ENCODE data around the gene RFXAP.
"Not testable (repeated sequence)": the region's sequence is repeated elsewhere in the genome, so short reads cannot be mapped to it uniquely, and the experiment has no call there.

Gene RFXAP

DNA sequence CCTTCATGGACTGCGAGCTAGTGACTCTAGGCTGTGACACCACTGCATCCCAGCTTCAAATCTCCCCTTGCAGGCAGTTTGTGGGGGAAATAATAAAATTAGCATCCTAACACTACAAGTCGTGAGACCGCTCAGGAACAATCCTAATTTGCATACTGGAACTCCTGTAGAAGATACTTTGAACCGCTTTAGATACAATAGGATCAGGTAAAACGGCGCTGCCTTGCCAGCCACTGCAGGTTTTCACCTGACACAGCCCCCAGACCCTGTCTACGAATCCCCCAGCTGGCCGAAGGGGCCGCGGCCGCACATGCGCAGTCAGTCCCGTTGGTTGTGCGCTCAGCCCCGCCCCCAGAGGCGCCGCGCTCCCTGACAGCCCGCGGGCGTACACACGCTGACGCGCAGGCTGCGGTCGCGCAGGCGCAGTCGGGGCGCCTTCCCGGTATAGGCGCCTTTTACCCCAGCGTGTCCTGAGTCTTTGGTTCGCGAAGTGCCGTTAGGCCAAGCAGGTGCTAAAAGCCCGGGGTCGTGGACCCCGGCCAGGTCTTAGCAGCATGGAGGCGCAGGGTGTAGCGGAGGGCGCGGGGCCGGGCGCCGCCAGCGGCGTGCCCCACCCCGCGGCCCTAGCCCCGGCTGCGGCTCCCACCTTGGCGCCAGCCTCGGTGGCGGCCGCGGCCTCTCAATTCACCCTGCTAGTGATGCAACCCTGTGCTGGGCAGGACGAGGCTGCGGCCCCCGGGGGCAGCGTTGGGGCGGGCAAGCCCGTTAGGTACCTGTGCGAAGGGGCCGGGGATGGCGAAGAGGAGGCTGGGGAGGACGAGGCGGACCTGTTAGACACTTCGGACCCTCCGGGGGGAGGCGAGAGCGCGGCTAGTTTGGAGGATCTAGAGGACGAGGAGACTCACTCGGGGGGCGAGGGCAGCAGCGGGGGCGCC, at the start of gene RFXAP:
Gene RFXAP (plus strand): TSS at position 419 of the 935 bp plus-strand sequence. CDS start 136 bp downstream, at position 555.
- H3K9ac ChIP-seq (ENCODE audit: low read length in 5 of 5): peak within 1 kb of the TSS; percentile 64 to 91 (median 83)
- H3K36me3 ChIP-seq (ENCODE audit: control insufficient read depth in 5 of 5, insufficient read depth in 5 of 5, low read length in 5 of 5): peaks cover 0 to 6% (median 0%) of the 10 kb centered on the region in 5 donors
- H3K4me1 ChIP-seq (ENCODE audit: control insufficient read depth in 5 of 5, insufficient read depth in 5 of 5, low read length in 5 of 5): peaks cover 10 to 33% (median 27%) of the 10 kb centered on the region in 5 donors
- H3K4me3 ChIP-seq (ENCODE audit: low read depth in 1 of 5, low read length in 5 of 5): peak within 1 kb of the TSS; percentile 76 to 96 (median 81)
- no peaks in the 10 kb centered on the region for H3K9me3 ChIP-seq (ENCODE audit: control insufficient read depth in 5 of 5, low read length in 5 of 5)
- H3K27me3 ChIP-seq (ENCODE audit: control insufficient read depth in 5 of 5, insufficient read depth in 4 of 5, low read length in 5 of 5): no peaks in the 10 kb centered on the region
- H3K27ac ChIP-seq (ENCODE audit: low read depth, low read length): peak within 1 kb of the TSS; percentile 55

- no peaks in the 10 kb centered on the region for H3K27me3 ChIP-seq (ENCODE audit: control insufficient read depth in 5 of 5, insufficient read depth in 4 of 5, low read length in 5 of 5)
- H3K27ac ChIP-seq (ENCODE audit: low read depth, low read length): no peak overlapping the region
- no peak overlapping the region for H3K4me3 ChIP-seq (ENCODE audit: low read depth in 1 of 5, low read length in 5 of 5)
- peaks cover 0 to 15% (median 8%) of the 10 kb centered on the region in 5 donors for H3K9me3 ChIP-seq (ENCODE audit: control insufficient read depth in 5 of 5, low read length in 5 of 5)
- no peaks in the 10 kb centered on the region for H3K36me3 ChIP-seq (ENCODE audit: control insufficient read depth in 5 of 5, insufficient read depth in 5 of 5, low read length in 5 of 5)
- H3K4me1 ChIP-seq (ENCODE audit: control insufficient read depth in 5 of 5, insufficient read depth in 5 of 5, low read length in 5 of 5): no peaks in the 10 kb centered on the region
- no peak overlapping the region for H3K9ac ChIP-seq (ENCODE audit: low read length in 5 of 5)
Measured at GRCh38 chr13:36769545-36769944, 49.5 kb upstream of the RFXAP start.

- Histone ChIP-seq H3K4me1 (ENCODE audit: control insufficient read depth in 5 of 5, insufficient read depth in 5 of 5, low read length in 5 of 5) (no peaks in the 10 kb centered on the region), H3K4me3 (ENCODE audit: low read depth in 1 of 5, low read length in 5 of 5) (no peak overlapping the region), H3K27me3 (ENCODE audit: control insufficient read depth in 5 of 5, insufficient read depth in 4 of 5, low read length in 5 of 5) (no peaks in the 10 kb centered on the region), H3K9ac (ENCODE audit: low read length in 5 of 5) (no peak overlapping the region), H3K9me3 (ENCODE audit: control insufficient read depth in 5 of 5, low read length in 5 of 5) (peaks cover 0 to 15% (median 8%) of the 10 kb centered on the region in 5 donors), H3K36me3 (ENCODE audit: control insufficient read depth in 5 of 5, insufficient read depth in 5 of 5, low read length in 5 of 5) (no peaks in the 10 kb centered on the region), H3K27ac (ENCODE audit: low read depth, low read length) (no peak overlapping the region)
Measured at GRCh38 chr13:36770741-36771140, 48.3 kb upstream of the RFXAP start.

DNA sequence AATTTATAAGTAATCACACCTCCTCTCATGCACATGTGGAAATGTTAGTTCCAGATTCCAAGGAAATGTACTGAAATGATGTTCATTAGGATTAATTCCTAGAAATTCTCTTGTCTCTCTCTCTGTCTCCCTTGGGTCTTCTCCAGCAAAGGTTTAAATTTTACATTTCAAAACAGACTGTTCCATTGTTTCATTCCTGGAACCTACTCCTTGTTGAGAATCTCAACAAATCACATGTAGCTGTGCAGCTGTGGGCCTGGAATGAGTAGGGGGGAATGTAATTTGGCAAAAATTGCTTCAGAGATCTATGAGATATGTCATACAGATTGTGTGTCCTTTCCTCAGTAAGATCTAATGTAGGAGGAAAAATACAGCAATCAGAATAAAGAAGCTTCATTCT, 46.2 kb upstream of the RFXAP start:
- H3K4me1 ChIP-seq (ENCODE audit: control insufficient read depth in 5 of 5, insufficient read depth in 5 of 5, low read length in 5 of 5): no peaks in the 10 kb centered on the region
- no peak overlapping the region for H3K27ac ChIP-seq (ENCODE audit: low read depth, low read length)
- H3K9ac ChIP-seq (ENCODE audit: low read length in 5 of 5): no peak overlapping the region
- H3K9me3 ChIP-seq (ENCODE audit: control insufficient read depth in 5 of 5, low read length in 5 of 5): no peaks in the 10 kb centered on the region
- no peaks in the 10 kb centered on the region for H3K36me3 ChIP-seq (ENCODE audit: control insufficient read depth in 5 of 5, insufficient read depth in 5 of 5, low read length in 5 of 5)
- no peaks in the 10 kb centered on the region for H3K27me3 ChIP-seq (ENCODE audit: control insufficient read depth in 5 of 5, insufficient read depth in 4 of 5, low read length in 5 of 5)
- no peak overlapping the region for H3K4me3 ChIP-seq (ENCODE audit: low read depth in 1 of 5, low read length in 5 of 5)

DNA sequence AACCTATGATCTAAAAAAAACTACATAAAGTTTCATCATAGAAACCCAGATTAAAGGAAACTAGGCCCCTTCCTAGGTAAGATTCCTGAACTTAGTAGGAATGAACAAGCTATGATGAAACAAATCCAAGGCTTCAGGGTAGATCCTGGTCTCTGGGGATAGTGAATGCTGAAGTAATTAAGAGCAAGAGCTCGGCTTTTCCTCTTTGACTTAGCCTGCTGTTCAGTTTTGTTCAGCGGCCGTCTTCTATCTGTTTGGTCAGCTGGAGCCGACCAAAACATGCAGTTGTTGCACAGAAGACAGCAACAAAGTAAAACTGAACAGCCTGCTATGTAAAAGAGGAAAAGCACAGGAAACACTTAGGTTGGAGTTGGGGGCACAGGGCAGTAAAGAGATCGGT, 44.1 kb upstream of the RFXAP start:
- Histone ChIP-seq H3K27ac (ENCODE audit: low read depth, low read length) (no peak overlapping the region), H3K9ac (ENCODE audit: low read length in 5 of 5) (no peak overlapping the region), H3K9me3 (ENCODE audit: control insufficient read depth in 5 of 5, low read length in 5 of 5) (no peaks in the 10 kb centered on the region), H3K36me3 (ENCODE audit: control insufficient read depth in 5 of 5, insufficient read depth in 5 of 5, low read length in 5 of 5) (no peaks in the 10 kb centered on the region), H3K4me3 (ENCODE audit: low read depth in 1 of 5, low read length in 5 of 5) (no peak overlapping the region), H3K27me3 (ENCODE audit: control insufficient read depth in 5 of 5, insufficient read depth in 4 of 5, low read length in 5 of 5) (peaks cover 0 to 4% (median 0%) of the 10 kb centered on the region in 5 donors), H3K4me1 (ENCODE audit: control insufficient read depth in 5 of 5, insufficient read depth in 5 of 5, low read length in 5 of 5) (no peaks in the 10 kb centered on the region)

DNA sequence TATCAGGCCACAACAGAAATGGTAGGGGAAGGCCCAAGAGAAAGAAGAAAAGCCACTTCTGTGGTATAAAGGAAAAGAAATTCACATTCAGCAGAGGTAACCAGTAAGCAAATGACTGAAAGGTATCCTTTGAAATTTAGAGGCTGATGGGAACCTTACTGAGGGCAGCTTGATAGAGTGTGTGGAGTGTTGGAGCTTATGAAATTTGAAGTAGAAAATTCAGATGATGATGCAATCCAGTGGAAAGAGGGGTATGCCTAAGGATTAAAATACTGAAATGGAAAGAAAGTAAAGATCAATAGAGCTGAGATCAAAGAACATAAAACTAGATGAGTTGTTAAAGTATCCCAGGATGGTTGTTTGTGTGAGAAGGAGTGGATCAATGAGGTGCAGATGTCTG, 42.8 kb upstream of the RFXAP start:
- Histone ChIP-seq H3K9me3 (ENCODE audit: control insufficient read depth in 5 of 5, low read length in 5 of 5) (no peaks in the 10 kb centered on the region), H3K9ac (ENCODE audit: low read length in 5 of 5) (no peak overlapping the region), H3K27ac (ENCODE audit: low read depth, low read length) (no peak overlapping the region), H3K4me3 (ENCODE audit: low read depth in 1 of 5, low read length in 5 of 5) (no peak overlapping the region), H3K4me1 (ENCODE audit: control insufficient read depth in 5 of 5, insufficient read depth in 5 of 5, low read length in 5 of 5) (no peaks in the 10 kb centered on the region), H3K27me3 (ENCODE audit: control insufficient read depth in 5 of 5, insufficient read depth in 4 of 5, low read length in 5 of 5) (peaks cover 0 to 4% (median 0%) of the 10 kb centered on the region in 5 donors), H3K36me3 (ENCODE audit: control insufficient read depth in 5 of 5, insufficient read depth in 5 of 5, low read length in 5 of 5) (no peaks in the 10 kb centered on the region)

DNA sequence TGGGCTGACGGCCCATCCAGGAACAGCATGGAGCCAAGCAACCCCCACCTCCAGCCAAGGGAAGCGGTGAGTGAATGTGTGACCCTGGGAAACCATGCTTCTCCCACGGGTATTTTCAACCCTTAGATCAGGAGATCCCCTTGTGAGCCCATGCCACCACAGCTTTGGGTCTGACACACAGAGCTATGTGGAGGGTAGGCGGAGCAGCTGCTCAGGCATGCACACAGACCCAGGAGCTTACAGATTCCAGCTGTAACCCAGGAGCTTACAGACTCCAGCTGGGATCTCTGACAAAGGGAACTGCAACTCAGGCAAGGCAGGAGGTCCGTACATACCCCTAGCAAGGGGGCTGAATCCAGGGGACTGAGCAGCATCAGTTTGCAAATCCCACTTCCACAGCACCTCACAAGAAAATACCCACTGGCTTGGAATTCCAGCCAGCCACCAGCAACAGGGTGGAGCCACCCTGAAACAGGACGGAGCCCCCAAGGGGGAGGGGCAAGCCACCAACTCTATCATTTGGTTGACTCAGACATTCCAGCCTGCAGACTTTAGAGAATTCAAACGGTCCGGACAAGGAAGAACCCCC, 40.8 kb upstream of the RFXAP start:
- Histone ChIP-seq H3K4me3 (ENCODE audit: low read depth in 1 of 5, low read length in 5 of 5) (no peak overlapping the region), H3K4me1 (ENCODE audit: control insufficient read depth in 5 of 5, insufficient read depth in 5 of 5, low read length in 5 of 5) (no peaks in the 10 kb centered on the region), H3K9ac (ENCODE audit: low read length in 5 of 5) (no peak overlapping the region), H3K36me3 (ENCODE audit: control insufficient read depth in 5 of 5, insufficient read depth in 5 of 5, low read length in 5 of 5) (no peaks in the 10 kb centered on the region), H3K9me3 (ENCODE audit: control insufficient read depth in 5 of 5, low read length in 5 of 5) (no peaks in the 10 kb centered on the region), H3K27ac (ENCODE audit: low read depth, low read length) (no peak overlapping the region), H3K27me3 (ENCODE audit: control insufficient read depth in 5 of 5, insufficient read depth in 4 of 5, low read length in 5 of 5) (peaks cover 0 to 4% (median 0%) of the 10 kb centered on the region in 5 donors)

DNA sequence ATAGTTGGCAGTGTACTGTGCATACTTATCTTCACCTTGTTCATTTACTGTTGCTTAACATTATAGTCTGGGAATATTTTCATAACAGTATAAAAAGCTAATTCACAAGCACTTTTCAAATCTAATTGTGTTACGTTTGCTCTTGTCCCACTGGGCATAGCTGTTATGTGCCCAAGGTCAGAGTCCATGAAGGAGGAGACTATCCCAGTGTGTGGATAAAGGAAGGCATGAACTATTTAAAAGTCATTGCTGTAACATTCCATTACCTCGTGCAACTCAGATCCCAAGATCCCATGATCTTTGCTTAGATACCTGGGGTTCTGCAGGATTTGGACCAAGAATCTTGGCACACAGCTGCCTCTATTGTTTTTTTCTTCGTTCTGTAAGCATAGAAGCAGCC, 35.1 kb upstream of the RFXAP start:
- no peaks in the 10 kb centered on the region for H3K36me3 ChIP-seq (ENCODE audit: control insufficient read depth in 5 of 5, insufficient read depth in 5 of 5, low read length in 5 of 5)
- peaks cover 0 to 6% (median 0%) of the 10 kb centered on the region in 5 donors for H3K27me3 ChIP-seq (ENCODE audit: control insufficient read depth in 5 of 5, insufficient read depth in 4 of 5, low read length in 5 of 5)
- no peaks in the 10 kb centered on the region for H3K4me1 ChIP-seq (ENCODE audit: control insufficient read depth in 5 of 5, insufficient read depth in 5 of 5, low read length in 5 of 5)
- H3K9ac ChIP-seq (ENCODE audit: low read length in 5 of 5): no peak overlapping the region
- H3K9me3 ChIP-seq (ENCODE audit: control insufficient read depth in 5 of 5, low read length in 5 of 5): no peaks in the 10 kb centered on the region
- no peak overlapping the region for H3K27ac ChIP-seq (ENCODE audit: low read depth, low read length)
- no peak overlapping the region for H3K4me3 ChIP-seq (ENCODE audit: low read depth in 1 of 5, low read length in 5 of 5)

DNA sequence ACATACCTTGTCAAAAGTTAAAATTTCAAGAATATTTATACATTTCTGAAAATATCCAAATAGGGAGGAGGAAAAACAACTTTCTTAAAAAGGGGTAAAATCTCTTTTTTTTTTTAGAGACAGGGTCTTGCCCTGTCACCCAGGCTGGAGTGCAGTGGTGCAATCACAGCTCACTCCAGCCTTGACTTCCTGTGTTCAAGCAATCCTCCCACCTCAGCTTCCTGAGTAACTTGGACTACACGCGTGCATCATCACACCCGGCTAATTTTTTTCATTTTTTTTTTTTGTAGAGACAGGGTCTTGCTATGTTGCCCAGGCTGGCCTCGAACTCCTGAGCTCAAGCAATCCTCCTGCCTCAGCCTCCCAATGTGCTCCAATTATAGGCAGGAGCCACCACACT, 32.8 kb upstream of the RFXAP start:
- not testable (repeated sequence) for H3K9me3 ChIP-seq (ENCODE audit: control insufficient read depth in 5 of 5, low read length in 5 of 5); H3K4me3 ChIP-seq (ENCODE audit: low read depth in 1 of 5, low read length in 5 of 5); H3K4me1 ChIP-seq (ENCODE audit: control insufficient read depth in 5 of 5, insufficient read depth in 5 of 5, low read length in 5 of 5); H3K9ac ChIP-seq (ENCODE audit: low read length in 5 of 5); H3K27me3 ChIP-seq (ENCODE audit: control insufficient read depth in 5 of 5, insufficient read depth in 4 of 5, low read length in 5 of 5); H3K27ac ChIP-seq (ENCODE audit: low read depth, low read length); H3K36me3 ChIP-seq (ENCODE audit: control insufficient read depth in 5 of 5, insufficient read depth in 5 of 5, low read length in 5 of 5)

- Histone ChIP-seq H3K4me3 (ENCODE audit: low read depth in 1 of 5, low read length in 5 of 5) (no peak overlapping the region), H3K27ac (ENCODE audit: low read depth, low read length) (no peak overlapping the region), H3K27me3 (ENCODE audit: control insufficient read depth in 5 of 5, insufficient read depth in 4 of 5, low read length in 5 of 5) (peaks cover 0 to 6% (median 0%) of the 10 kb centered on the region in 5 donors), H3K4me1 (ENCODE audit: control insufficient read depth in 5 of 5, insufficient read depth in 5 of 5, low read length in 5 of 5) (no peaks in the 10 kb centered on the region), H3K9me3 (ENCODE audit: control insufficient read depth in 5 of 5, low read length in 5 of 5) (no peaks in the 10 kb centered on the region), H3K9ac (ENCODE audit: low read length in 5 of 5) (no peak overlapping the region), H3K36me3 (ENCODE audit: control insufficient read depth in 5 of 5, insufficient read depth in 5 of 5, low read length in 5 of 5) (no peaks in the 10 kb centered on the region)
Measured at GRCh38 chr13:36787181-36787580, 31.8 kb upstream of the RFXAP start.

Measured in subcutaneous abdominal adipose tissue (tissue), 5 donors.